ENCODE data around the gene SCAPER.

The SCAPER gene

DNA sequence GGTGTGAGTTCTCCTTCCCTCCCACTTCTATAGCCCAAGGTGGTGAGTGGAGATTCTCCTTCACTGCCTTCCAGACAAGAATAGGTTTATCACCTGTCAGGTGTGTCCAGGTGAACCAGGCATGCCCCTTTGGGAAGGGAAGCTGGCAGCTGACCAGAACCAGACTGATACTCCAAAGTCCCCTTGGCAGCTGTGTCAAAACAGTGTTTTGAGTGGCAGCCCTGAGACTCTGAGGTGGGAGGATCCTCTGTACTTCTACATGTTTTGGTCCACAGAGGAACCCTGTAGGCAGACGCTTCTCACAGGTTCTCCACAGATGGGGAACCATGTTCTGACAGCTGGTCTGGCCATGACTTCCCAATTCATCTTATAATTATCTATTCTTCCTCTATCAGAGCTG is 538.4 kb downstream of the SCAPER start:
- no peak for DNase-seq (ENCODE audit: low read depth, low spot score)

DNA sequence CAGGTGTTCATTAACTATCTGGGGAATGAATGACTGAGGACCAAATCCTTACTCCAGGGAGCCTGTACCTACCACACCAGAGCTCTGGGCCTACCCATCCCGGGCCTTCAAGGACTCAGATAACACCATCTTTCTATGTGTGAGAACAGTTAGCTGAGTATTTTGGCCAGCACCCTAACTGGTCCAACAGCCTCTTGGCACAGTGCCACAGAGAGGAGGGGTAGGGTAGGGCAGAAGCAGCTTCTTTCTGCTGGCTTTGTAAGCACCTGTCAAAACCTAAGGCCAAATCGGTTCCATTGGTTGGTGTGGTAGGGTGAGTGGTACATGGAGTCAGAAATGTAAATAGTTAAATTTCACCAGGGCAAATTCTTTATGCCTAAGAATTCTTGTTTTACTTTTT is 541.9 kb downstream of the SCAPER start:
- DNase-seq (ENCODE audit: low read depth, low spot score): no peak

DNA sequence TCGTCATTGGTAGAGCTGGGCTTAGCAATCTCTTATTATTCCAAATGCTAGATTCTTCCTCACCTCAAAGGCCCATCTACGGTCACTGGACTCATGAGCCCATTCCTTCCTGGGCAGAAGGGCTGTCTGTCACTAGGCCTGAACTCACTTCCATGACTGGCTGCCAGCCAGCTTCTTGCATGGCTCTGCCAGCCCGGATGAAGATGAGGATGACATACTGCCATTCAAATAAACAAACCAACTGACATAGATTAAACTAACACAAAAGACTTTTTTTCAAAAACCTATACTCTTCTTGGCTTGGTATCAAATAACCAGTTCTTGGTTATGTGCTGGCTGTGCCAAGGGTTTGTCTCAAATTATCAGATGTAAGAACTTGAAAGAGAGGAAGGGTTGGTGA is 544.7 kb downstream of the SCAPER start:
- no peak for DNase-seq (ENCODE audit: low read depth, low spot score)

DNA sequence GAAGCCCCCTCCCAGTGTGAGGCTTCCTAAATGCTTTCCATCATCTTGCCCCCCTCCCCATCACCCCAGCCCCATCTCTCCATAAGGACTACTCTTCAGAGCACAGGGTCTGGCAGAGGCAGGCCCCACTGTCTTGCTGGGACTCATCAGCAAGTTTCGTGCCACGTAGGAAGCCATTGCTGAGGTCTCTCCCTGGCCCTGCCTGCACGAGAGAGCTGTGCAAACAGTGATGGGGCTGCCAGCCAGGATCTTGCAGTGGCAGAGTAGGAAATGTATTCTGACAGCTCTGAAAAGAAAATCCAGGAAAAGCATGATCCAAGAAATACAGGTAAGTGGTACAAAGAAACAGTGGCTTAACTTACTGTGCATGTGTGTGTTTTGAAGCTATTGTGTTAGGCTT is 546.0 kb downstream of the SCAPER start:
- no peak for DNase-seq (ENCODE audit: low read depth, low spot score)

DNA sequence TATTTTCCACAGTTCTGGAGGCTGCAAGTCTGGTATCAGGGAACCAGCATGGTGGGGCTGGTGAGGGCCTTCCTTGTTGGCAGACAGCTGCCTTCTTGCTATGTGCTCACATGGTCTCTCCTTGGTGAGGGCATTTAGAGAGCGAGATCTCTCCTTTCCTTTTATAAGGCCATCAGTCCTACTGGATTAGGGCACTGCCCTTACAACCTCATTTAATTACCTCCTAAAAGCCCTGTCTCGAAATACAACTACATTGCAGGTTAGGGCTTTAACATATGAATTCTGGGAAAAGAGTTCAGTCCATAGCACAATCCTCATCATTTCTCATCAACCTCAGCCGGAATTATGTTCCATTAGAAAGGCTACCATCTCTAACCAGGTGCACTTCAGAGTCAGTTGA is 546.7 kb downstream of the SCAPER start:
- DNase-seq (ENCODE audit: low read depth, low spot score): no peak

DNA sequence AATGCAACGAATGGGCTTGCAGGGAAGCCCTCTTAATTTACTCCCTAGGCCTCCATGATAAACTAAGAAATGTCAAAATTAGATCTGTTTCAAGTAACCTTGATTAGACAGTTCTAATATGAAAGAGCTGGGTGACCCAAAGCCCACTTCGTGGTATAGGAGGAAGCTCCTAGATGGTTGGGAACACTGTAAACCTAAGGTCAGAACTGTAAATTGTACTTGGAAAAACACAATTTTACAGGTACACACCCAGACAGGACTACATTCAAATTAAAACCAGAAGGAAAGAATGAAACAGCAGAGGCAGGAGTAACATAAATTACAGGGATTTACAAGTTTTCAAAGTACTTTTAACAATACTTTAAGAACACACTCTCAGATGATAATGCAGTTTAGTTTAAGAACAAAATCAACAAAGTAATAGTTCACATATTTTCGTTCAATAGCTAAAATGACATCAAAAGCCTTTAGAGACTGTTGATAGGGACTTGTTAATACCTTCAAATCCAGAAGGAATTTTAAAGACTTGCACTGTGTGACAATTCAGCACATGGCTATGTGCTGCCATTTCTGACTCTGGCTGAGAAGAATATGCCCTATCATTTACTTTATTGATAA is 550.2 kb downstream of the SCAPER start:
- DNase-seq (ENCODE audit: low read depth, low spot score): no peak

DNA sequence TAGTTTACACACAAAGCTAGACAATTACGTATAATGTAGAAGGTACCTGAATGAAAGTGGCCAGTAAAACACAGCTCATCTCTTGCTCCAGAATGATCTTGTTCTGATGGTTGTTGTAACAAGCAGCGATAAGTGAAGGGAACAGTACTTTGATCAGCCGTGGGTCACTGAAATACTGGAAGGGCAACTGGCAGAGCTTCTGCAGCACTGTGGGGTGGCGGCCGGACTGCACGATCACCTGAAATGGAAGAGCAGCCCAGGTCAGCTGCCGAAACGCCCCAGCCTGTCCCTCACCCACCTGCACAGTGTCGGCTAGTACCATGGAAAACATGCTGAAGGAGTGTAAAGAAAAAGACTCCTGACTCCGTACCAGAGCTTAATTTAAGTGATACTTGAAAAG is 551.2 kb downstream of the SCAPER start:
- DNase-seq (ENCODE audit: low read depth, low spot score): no peak

DNA sequence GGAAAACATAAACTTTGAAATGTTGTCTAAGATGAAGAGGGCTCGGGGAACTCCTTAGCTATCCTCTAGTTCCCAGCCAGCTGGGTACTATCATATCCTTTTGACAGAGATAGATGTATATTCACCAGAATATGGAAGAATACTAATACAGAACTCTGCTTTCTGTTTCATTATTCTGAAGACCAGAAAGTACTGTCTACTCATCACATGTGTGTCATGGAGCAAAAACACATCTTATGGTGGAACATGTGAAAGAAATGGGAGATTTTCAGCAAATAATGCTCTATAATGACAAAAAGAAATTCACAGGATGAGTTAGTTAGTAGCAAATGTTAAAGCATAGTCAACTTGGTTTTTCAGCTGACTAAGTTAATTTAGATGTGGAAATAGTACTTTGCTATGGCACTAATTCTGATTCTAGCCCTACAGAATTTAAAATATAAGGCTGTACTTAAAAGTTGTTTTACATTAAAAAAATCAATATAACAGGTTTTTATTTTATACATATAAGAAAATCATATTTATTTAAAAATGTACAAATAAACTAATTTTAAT is 552.0 kb downstream of the SCAPER start:
- DNase-seq (ENCODE audit: low read depth, low spot score): no peak

DNA sequence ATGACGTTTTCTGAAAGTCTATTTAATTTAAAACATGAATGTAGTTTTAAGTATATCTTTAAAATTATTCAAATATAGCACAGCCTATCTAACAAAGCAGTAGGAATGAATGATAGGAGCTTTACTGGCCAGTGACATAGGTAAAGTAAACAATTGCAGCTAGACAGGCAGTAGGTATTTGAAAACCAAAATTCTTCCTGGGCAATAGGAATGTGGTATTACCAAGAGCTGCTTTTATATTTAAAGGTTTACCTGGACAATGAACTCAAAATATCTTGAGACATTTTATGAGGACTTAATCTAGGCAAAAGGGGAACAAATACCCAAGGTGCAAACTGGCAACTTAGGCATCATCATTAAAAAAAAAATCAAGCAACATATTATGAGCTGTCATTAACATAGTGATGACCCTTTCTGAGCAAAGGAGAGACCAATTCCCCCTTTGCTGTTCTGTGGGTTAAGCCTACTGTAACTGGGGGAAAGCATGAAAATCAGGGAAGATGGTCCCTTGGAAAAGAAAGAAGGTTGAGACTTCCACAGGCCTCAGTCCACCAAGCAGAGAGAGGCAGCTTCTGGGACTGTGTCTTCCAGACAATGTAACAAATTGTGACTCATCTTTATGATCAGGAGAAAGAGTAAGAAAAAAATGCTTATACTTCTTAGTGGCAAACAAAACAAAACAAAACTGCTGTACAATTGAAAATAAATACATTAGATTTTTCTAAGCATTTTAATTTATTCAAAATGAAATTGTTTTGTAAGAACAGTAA is 555.7 kb downstream of the SCAPER start:
- DNase-seq (ENCODE audit: low read depth, low spot score): no peak

DNA sequence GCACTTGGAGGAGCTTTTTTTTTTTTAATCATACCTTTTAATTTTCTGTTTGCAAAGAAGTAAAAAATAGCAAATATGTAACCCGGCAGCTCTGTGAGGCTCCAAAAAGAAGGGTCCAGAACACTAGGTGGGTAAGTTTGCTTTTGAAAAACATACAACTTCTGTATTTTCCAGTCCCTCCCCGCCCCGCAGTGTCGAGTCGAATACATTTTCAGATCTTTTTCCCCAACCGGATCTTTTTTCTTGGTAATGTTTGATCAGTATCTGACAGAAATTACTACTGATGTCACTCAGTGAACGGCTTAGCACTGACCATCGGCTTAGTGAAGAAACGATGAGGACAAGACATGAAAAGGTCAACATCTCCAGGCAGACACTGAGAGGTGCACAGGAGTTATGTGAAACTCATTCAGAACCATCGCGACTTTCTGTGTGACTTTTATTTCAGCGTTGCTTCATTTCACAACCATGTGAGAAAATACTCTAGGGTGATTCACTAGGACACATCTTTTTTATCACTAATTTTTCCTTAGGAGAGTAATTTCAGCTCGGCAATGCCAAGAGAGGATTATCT is 557.6 kb downstream of the SCAPER start:
- no peak for DNase-seq (ENCODE audit: low read depth, low spot score)

DNA sequence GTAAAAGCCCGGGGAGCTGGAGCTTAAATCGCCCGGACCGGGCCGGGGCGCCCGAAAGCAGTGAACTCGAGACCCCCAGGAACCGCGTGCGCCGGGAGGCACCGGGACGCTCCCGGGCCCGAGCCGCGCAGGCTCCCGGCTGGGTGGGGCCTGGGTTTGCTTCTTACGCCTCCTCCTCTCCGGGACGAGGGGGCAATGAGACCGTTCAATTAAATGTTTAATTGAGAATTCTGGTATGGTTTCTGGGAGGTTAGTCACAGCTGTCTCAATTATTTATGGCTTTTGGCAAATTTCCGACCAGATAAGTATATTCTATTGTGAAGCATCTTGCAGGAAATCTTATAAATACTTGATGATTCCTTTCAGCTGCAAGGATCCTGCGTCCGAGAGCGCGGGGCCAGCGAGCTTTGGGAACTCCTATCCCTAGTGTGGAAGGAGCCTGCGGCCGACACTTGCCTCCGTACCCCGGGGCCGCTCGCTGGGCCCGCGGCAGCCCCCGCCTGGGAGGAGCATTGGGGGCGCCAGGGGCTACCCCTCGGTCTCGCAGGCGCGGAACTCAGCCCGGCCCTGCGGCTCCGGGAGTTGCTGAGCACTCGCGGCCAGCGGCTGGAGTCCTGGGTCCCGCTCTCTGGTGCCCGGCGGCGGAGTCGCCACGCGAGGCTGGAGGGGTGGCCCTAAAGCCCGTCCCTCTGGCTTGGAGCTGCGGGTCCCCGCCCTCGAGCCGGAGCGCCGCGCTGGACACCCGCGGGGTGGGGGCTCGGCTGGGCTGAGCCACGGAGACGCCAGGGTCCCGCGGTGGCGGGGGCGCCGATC is 558.3 kb downstream of the SCAPER start:
- DNase-seq (ENCODE audit: low read depth, low spot score): no peak

DNA sequence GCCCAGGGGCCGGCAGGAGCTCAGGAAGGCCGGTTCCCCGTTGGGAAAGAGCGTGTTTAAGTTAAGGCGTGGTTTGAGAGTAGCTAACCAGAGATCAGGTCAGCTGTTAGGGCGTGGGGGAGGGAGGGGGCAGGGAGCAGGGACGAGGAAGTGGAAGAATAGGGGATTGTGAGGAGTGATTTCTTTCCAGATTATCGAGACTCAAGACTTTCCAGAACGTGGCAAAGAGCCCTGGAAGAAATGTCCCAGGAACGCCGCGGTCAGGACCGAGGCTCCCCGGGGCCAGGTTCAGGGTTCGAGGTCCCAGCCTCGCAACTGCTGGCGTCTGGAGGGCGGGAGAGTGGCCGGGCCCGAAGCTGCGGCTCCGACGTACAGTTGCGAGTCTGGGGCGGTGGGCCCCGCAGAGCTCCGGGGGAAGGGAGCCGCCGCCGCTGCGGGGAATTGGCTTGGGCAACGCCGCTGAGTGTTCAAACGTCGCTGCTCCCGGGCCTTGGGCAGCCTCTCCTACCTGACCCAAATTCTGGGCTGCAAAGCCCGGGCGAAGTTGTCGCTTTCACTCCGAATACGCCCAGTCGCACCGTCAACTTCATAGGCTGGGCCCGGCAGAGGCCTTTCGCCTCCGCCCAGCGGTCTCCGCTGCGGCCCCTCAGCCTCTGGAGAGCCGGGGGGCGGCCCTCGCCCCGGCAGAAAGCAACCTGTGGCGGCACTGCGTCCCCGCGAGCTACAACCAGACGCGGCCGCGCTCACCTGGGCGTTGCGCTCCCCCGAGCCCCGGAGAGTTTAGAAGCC is 559.1 kb downstream of the SCAPER start:
- DNase-seq (ENCODE audit: low read depth, low spot score): peak; percentile 72

DNA sequence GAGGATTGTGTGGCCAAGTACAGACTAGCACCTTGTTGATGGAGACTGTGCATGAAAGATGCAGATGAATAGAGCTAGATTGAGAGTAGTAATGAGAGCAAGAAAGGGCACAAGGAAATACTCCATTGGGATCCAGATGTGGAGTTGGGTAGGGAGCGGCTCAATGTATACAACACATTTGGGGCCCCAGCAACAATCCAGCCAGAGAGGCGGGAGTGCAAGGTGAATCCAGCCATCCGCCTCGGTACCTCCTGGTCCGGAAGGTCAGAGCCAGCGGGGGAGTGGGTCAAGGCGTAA is 559.6 kb downstream of the SCAPER start:
- no peak for DNase-seq (ENCODE audit: low read depth, low spot score)

DNA sequence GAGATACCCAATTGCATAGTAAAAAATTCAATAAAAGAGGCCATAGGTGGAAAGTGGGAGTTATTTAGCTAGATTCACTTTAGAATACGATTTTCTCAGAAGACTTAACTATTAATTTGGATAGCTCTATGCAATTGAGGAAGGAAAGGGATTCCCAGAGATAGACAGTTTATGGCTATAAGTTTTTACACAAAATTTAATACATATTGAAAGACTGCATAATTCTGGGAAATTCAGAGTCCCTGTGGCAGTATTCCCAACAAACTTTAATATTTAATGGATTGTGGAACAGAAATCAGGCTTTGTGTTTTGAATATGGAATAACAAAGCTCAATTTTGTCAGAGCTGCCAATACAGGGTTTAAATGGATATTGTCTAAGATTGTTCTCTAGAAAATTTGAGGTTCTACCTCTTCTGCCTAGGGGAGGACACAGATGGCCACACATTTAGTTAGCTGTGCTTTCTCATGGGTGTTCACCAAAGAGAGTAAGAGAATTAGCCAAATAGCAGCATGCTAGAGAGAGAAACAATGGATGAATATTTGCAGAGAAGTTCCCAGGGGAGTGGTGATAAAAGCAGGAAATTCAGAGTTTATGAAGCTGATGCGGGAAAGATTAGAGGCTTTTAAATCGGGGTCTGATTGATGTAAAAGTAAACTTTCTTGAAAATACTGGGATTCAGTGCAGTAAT is 560.1 kb downstream of the SCAPER start:
- DNase-seq (ENCODE audit: low read depth, low spot score): no peak

DNA sequence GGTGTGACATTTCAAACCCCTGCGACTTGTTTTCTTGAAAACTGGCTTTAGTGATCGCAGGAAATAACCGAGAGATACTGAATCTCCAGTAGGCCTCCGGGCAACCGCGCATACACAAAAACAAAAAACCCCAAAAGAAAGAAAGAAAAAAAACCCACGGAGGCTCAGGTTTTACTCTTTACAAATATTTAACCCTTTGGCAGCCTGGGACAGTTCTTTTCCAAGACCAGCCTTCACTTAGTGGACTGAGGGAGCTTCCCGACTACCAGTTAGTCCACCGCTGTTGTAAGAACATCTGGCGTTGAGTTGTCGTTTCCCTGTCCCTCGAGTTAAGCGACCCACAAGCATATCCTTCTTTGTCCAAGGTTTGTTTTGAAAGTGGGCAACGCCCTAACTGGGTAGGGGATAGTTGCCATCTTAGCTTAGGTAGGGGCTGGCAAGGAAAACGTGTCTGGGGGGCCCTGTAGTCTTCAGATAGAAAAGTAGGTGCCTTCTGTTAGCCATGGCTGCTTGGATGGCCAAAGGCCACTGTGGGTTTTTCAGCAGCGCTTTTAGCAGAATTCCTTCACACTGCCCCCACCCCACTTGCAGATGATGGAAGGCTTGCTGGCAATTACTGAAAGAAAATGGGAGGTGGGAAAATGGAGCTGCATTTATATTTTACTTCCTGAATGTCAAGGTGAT is 561.7 kb downstream of the SCAPER start:
- DNase-seq (ENCODE audit: low read depth, low spot score): no peak

DNA sequence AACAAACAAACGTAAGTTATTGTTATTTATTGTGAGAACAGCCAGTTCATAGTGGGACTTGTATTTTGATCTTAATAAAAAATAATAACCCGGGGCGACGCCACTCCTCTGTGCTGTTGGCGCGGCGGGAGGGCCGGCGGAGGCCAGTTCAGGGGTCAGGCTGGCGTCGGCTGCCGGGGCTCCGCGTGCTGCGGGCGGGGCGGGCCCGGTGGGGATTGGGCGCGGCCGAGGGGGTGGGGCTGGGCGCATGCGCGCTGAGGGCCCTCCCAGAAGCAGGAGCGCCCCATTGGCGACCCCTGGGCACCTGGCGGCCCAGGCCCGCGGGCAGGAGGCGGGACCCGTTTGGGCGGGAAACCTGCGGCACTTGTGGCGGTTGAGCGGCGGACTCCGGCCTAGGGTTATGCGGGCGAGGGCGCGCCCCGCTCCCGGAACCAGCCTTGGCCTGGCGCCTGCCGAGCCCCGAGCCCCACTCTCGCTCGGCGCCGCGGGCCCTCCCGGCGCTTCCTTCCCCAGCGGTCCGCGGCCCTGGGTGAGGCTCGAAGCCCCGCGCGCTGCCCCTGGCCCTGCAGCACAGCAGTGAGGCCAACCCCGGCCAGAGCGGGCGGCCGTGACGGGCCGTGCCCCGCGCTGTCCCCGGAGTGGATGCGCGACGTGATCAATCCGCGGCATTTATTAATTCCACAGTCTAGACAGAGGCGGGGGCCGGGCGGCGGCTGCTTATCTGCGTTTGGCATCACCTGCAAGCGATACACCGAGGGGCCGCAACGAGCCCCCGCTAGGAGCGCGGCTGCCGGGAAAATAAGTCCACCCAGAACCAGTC is 562.5 kb downstream of the SCAPER start:
- DNase-seq (ENCODE audit: low read depth, low spot score): no peak

DNA sequence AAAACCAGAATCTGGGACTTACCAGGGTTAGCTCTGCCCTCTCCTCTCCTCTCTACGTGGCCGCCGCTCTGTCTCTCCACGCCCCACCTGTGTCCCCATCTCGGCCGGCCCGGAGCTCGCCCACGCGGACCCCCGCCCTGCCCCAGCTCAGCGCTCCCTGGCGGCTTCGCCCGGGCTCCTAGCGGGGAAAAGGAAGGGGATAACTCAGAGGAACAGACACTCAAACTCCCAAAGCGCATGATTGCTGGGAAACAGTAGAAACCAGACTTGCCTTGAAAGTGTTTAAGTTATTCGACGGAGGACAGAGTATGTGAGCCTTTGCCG is 563.1 kb downstream of the SCAPER start:
- DNase-seq (ENCODE audit: low read depth, low spot score): no peak

DNA sequence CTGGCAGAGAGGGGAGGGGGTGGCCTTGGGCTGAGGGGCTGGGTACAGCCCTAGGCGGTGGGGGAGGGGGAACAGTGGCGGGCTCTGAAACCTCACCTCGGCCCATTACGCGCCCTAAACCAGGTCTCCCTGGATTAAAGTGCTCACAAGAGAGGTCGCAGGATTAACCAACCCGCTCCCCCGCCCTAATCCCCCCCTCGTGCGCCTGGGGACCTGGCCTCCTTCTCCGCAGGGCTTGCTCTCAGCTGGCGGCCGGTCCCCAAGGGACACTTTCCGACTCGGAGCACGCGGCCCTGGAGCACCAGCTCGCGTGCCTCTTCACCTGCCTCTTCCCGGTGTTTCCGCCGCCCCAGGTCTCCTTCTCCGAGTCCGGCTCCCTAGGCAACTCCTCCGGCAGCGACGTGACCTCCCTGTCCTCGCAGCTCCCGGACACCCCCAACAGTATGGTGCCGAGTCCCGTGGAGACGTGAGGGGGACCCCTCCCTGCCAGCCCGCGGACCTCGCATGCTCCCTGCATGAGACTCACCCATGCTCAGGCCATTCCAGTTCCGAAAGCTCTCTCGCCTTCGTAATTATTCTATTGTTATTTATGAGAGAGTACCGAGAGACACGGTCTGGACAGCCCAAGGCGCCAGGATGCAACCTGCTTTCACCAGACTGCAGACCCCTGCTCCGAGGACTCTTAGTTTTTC is 563.6 kb downstream of the SCAPER start:
- no peak for DNase-seq (ENCODE audit: low read depth, low spot score)

DNA sequence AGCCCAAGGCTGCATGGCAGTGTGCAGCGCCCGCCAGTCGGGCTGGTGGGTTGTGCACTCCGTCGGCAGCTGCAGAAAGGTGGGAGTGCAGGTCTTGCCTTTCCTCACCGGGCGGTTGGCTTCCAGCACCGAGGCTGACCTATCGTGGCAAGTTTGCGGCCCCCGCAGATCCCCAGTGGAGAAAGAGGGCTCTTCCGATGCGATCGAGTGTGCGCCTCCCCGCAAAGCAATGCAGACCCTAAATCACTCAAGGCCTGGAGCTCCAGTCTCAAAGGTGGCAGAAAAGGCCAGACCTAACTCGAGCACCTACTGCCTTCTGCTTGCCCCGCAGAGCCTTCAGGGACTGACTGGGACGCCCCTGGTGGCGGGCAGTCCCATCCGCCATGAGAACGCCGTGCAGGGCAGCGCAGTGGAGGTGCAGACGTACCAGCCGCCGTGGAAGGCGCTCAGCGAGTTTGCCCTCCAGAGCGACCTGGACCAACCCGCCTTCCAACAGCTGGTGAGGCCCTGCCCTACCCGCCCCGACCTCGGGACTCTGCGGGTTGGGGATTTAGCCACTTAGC is 564.3 kb downstream of the SCAPER start:
- no peak for DNase-seq (ENCODE audit: low read depth, low spot score)

All from iPS DF 19.7 (cell line).